NCI-H1417 treated with DMSO at 0.1 percent for 48 hours (cell line): ENCODE results near the gene AEBP1.

Experiments
- DNase-seq: peaks from one replicate; lab custom pipeline; 2025; lab: John Stamatoyannopoulos, UW

AEBP1 gene

GRCh38 chr7:44105832-44106231, 1.7 kb downstream of the AEBP1 start:
- DNase-seq, result no peak

- no peak for DNase-seq
Measured at GRCh38 chr7:44106311-44107065, 2.3 kb downstream of the AEBP1 start.

GRCh38 chr7:44107116-44107960, 3.2 kb downstream of the AEBP1 start:
- no peak for DNase-seq

GRCh38 chr7:44107961-44108767, 4.0 kb downstream of the AEBP1 start:
- DNase-seq, result no peak

- DNase-seq, result no peak
Measured at GRCh38 chr7:44108768-44109750, 4.9 kb downstream of the AEBP1 start.

- no peak for DNase-seq
Measured at GRCh38 chr7:44109991-44110390, 5.8 kb downstream of the AEBP1 start.

GRCh38 chr7:44110719-44111635, 6.8 kb downstream of the AEBP1 start:
- no peak for DNase-seq

GRCh38 chr7:44111761-44112160, 7.6 kb downstream of the AEBP1 start:
- DNase-seq, result no peak

- DNase-seq, result no peak
Measured at GRCh38 chr7:44112231-44112996, 8.3 kb downstream of the AEBP1 start.

- DNase-seq, result no peak
Measured at GRCh38 chr7:44112997-44113763, 9.0 kb downstream of the AEBP1 start.

- DNase-seq, result no peak
Measured at GRCh38 chr7:44113764-44114354, 9.7 kb downstream of the AEBP1 start.

GRCh38 chr7:44114586-44115310, 10.6 kb downstream of the AEBP1 start:
- no peak for DNase-seq

GRCh38 chr7:44116087-44116788, 12.1 kb downstream of the AEBP1 start:
- DNase-seq, result no peak

- no peak for DNase-seq
Measured at GRCh38 chr7:44116789-44117666, 12.9 kb downstream of the AEBP1 start.

- DNase-seq, result no peak
Measured at GRCh38 chr7:44117801-44118429, 13.8 kb downstream of the AEBP1 start.
